Fibroblast of skin of left quadriceps (primary cell): ENCODE results near the gene SPAAR.
"Not testable (repeated sequence)": the region's sequence is repeated elsewhere in the genome, so short reads cannot be mapped to it uniquely, and the experiment has no call there.

ENCODE experiments used
- DNase-seq, 2 experiments: peaks; one replicate each; pipeline ENCODE4 v3.0.0-alpha.2; 2013; ENCODE audit warnings: low read depth in 2 of 2

Gene SPAAR

GRCh38 chr9:35909274-35909673 lies at the start of gene SPAAR:
Gene SPAAR (plus strand): TSS chr9:35909490. CDS start chr9:35910464, 974 bp downstream.
- no peak for DNase-seq

GRCh38 chr9:35859990-35860339 lies 49.3 kb upstream of the SPAAR start:
- no peak for DNase-seq

- no peak for DNase-seq
These were observed 48.0 kb upstream of the SPAAR start for GRCh38 chr9:35861161-35861897.

GRCh38 chr9:35862328-35862727 lies 47.0 kb upstream of the SPAAR start:
- DNase-seq: no peak

- DNase-seq: no peak
These were observed 45.7 kb upstream of the SPAAR start for GRCh38 chr9:35863583-35863982.

- no peak for DNase-seq
These were observed 44.5 kb upstream of the SPAAR start for GRCh38 chr9:35864695-35865255.

- no peak for DNase-seq
These were observed 41.8 kb upstream of the SPAAR start for GRCh38 chr9:35867538-35867937.

- no peak for DNase-seq
These were observed 40.4 kb upstream of the SPAAR start for GRCh38 chr9:35868933-35869332.

- DNase-seq: no peak
These were observed 39.6 kb upstream of the SPAAR start for GRCh38 chr9:35869621-35870216.

GRCh38 chr9:35870351-35870923 lies 38.9 kb upstream of the SPAAR start, which contains the start of gene OR13J1:
Gene OR13J1 (minus strand): TSS chr9:35870401. CDS start chr9:35870401, 0 bp downstream.
- DNase-seq: no peak

- no peak for DNase-seq
These were observed 37.7 kb upstream of the SPAAR start for GRCh38 chr9:35871545-35871944.

GRCh38 chr9:35872505-35872904 lies 36.8 kb upstream of the SPAAR start:
- no peak for DNase-seq

GRCh38 chr9:35882263-35882848 lies 26.9 kb upstream of the SPAAR start:
- DNase-seq: peak; percentile 40 to 47

GRCh38 chr9:35882996-35883395 lies 26.3 kb upstream of the SPAAR start:
- peak; percentile 20 to 36 for DNase-seq

- DNase-seq: not testable (repeated sequence)
These were observed 24.4 kb upstream of the SPAAR start for GRCh38 chr9:35884908-35885307.

GRCh38 chr9:35891646-35892045 lies 17.6 kb upstream of the SPAAR start:
- DNase-seq: no peak

GRCh38 chr9:35892051-35892450 lies 17.2 kb upstream of the SPAAR start:
- no peak for DNase-seq

- no peak for DNase-seq
These were observed 12.7 kb upstream of the SPAAR start for GRCh38 chr9:35896570-35896969.

GRCh38 chr9:35897376-35898099 lies 11.8 kb upstream of the SPAAR start:
- DNase-seq: not testable (repeated sequence)

- DNase-seq: no peak
These were observed 11.0 kb upstream of the SPAAR start for GRCh38 chr9:35898337-35898736.

- no peak for DNase-seq
These were observed 10.3 kb upstream of the SPAAR start for GRCh38 chr9:35899021-35899420.

GRCh38 chr9:35903049-35903448 lies 6.2 kb upstream of the SPAAR start:
- peak in 1 of 2 experiments; percentile 20 for DNase-seq
